Gastrocnemius medialis (tissue), 4 donors: ENCODE results near the gene ACSBG1. TPM values are rescaled to one million over a fixed set of nuclear protein-coding genes. Genes with fewer than 3 reads are reported as not detected.

Experiments
- ATAC-seq, 2 donors: fragments of 150-250 bp; one replicate each; pipeline ENCODE4 v1.9.1; 2016
- DNase-seq, 2 donors: peaks; one replicate each; pipeline ENCODE4 v3.0.0-alpha.2; 2019
- H3K27ac ChIP-seq, 4 donors: fragments of 200-600 bp; sonication (generic); 1 replicate in 1 of 4; 2 replicates in 3 of 4; pipeline ENCODE4 v1.5.1; 2016 to 2018; ENCODE audit warnings: mild to moderate bottlenecking in 2 of 4, moderate library complexity in 1 of 4
- H3K27me3 ChIP-seq, 3 donors: fragments of 200-600 bp; sonication (generic) in 2 of 3; 1 replicate in 1 of 3; 2 replicates in 2 of 3; pipeline versions ENCODE4 v1.5.1 to v1.6.0; 2016 to 2019; ENCODE audit warnings: mild to moderate bottlenecking in 1 of 3, moderate library complexity in 1 of 3
- H3K36me3 ChIP-seq, 2 donors: fragments of 200-600 bp; sonication (generic) in 1 of 2; one replicate each; pipeline ENCODE4 v1.5.1; 2017 to 2018
- H3K4me1 ChIP-seq, 2 donors: fragments of 200-600 bp; sonication (generic) in 1 of 2; one replicate each; pipeline ENCODE4 v1.5.1; 2016 to 2017; ENCODE audit warnings: mild to moderate bottlenecking in 2 of 2
- H3K4me3 ChIP-seq, 4 donors: fragments of 200-600 bp; sonication (generic) in 3 of 4; 1 replicate in 1 of 4; 2 replicates in 3 of 4; pipeline ENCODE4 v1.5.1; 2016 to 2019; ENCODE audit warnings: mild to moderate bottlenecking in 2 of 4
- H3K9me3 ChIP-seq, 3 donors: fragments of 200-600 bp; sonication (generic) in 2 of 3; 1 replicate in 1 of 3; 2 replicates in 2 of 3; pipeline ENCODE4 v1.5.1; 2016 to 2019
- CTCF ChIP-seq, 5 experiments: fragments of 450-650 bp in 3 of 5; fragments of 200-600 bp in 2 of 5; sonication (generic) in 2 of 5; IDR thresholded peaks in 4 of 5; conservative IDR thresholded peaks in 1 of 5; 1 replicate in 4 of 5; 2 replicates in 1 of 5; pipeline ENCODE4 v1.5.1; 2016 to 2019; ENCODE audit warnings: antibody characterized with exemption in 5 of 5, mild to moderate bottlenecking in 3 of 5, moderate library complexity in 3 of 5
- POLR2A ChIP-seq, 2 donors: fragments of 450-650 bp; IDR thresholded peaks; one replicate each; pipeline ENCODE4 v1.6.1; 2017; ENCODE audit warnings: antibody characterized with exemption in 2 of 2, mild to moderate bottlenecking in 2 of 2, moderate library complexity in 2 of 2
- in situ Hi-C, 4 donors: fragments of 200-750 bp; cut with MboI; loops; one replicate each; pipeline versions ENCODE4 v1.15.0 to v1.8.0; 2017; ENCODE audit warnings: low sequenced_read_pairs in 4 of 4
- intact Hi-C: fragments of 100-400 bp; cut with DNase I; formaldehyde crosslinking; loops from one replicate; pipeline ENCODE4 v1.15.1; 2023; ENCODE audit warnings: low total_unique reads
- total RNA-seq, 4 donors: library from RNA; depleted of rRNA; stranded (reverse); fragments of >200 nt; gene quantifications; one replicate each; pipeline versions ENCODE4 v1.1.0 to v1.2.3, GENCODE V29; 2016

Gene ACSBG1
- total RNA-seq, 4 donors from 2014 or later, result 1.9 TPM; not detected in 3

GRCh38 chr15:78131295-78132061, 102.9 kb downstream of the ACSBG1 start, which contains the start of gene CIB2:
Gene CIB2, minus strand, starts transcription at chr15:78131445. Its CDS starts 230 bp downstream, at chr15:78131215.
- intact Hi-C loops, result loop anchor here (1.0 to 5.0 kb wide), 4 partner anchors 18 to 110 kb away; partner anchors contain the start of gene IDH3A

GRCh38 chr15:78130466-78131294, 103.7 kb downstream of the ACSBG1 start:
- Histone ChIP-seq H3K4me1 (peaks cover 21 to 22% of the 10 kb centered on the region in 2 donors), H3K9me3 (no peaks in the 10 kb centered on the region), H3K36me3 (no peaks in the 10 kb centered on the region), H3K4me3 (peak overlapping the region; percentile 38 to 73 (median 62)), H3K27me3 (no peaks in the 10 kb centered on the region), H3K27ac (peak overlapping the region; percentile 17 to 78 (median 48))
- in situ Hi-C loops (loop anchor here in 2 of 4 donors (25.0 kb wide), 1 partner anchor 307 kb away; the partner anchor contains the start of gene IREB2 (in 2 of the 2)), intact Hi-C loops (loop anchor here (1.0 to 5.0 kb wide), 4 partner anchors 19 to 111 kb away; partner anchors contain the start of gene IDH3A)
- ATAC-seq, result peak in 1 of 2 donors; percentile 10
- no peak for DNase-seq
- TF ChIP-seq POLR2A (IDR thresholded peaks at IDR 0.05) (no peak), CTCF (IDR thresholded peaks at IDR 0.05 in 4 of 5, conservative IDR thresholded peaks at IDR 0.05 in 1 of 5) (no peak)

More at GRCh38 chr15:78131295-78132061, 102.9 kb downstream of the ACSBG1 start, which contains the start of gene CIB2:
- H3K27me3 ChIP-seq, result no peaks in the 10 kb centered on the region
- no peak for TF ChIP-seq POLR2A (IDR thresholded peaks at IDR 0.05)
- peak; percentile 60 to 95 (median 93) for TF ChIP-seq CTCF (IDR thresholded peaks at IDR 0.05 in 4 of 5, conservative IDR thresholded peaks at IDR 0.05 in 1 of 5)
- DNase-seq (peak; percentile 35 to 54), ATAC-seq (peak; percentile 71 to 72)
- peaks cover 21 to 22% of the 10 kb centered on the region in 2 donors for H3K4me1 ChIP-seq
- H3K4me3 ChIP-seq, result peak within 1 kb of the TSS; percentile 65 to 98 (median 70)
- H3K36me3 ChIP-seq, result no peaks in the 10 kb centered on the region
- H3K27ac ChIP-seq, result peak within 1 kb of the TSS; percentile 69 to 83 (median 75)
- no peaks in the 10 kb centered on the region for H3K9me3 ChIP-seq
- in situ Hi-C loops, result loop anchor here in 2 of 4 donors (25.0 kb wide), 1 partner anchor 306 kb away; the partner anchor contains the start of gene IREB2 (in 2 of the 2)

- in situ Hi-C loops, result loop anchor here in 2 of 4 donors (25.0 kb wide), 1 partner anchor 307 kb away; the partner anchor contains the start of gene IREB2 (in 2 of the 2)
- no peaks in the 10 kb centered on the region for H3K9me3 ChIP-seq
- TF ChIP-seq CTCF (IDR thresholded peaks at IDR 0.05 in 4 of 5, conservative IDR thresholded peaks at IDR 0.05 in 1 of 5), result no peak
- no peak for TF ChIP-seq POLR2A (IDR thresholded peaks at IDR 0.05)
- H3K36me3 ChIP-seq, result no peaks in the 10 kb centered on the region
- no peaks in the 10 kb centered on the region for H3K27me3 ChIP-seq
- H3K4me1 ChIP-seq, result peaks cover 21 to 22% of the 10 kb centered on the region in 2 donors
- intact Hi-C loops, result loop anchor here (2.0 to 5.0 kb wide), 2 partner anchors 47 to 65 kb away; no protein-coding TSS in a partner anchor
- H3K27ac ChIP-seq, result peak overlapping the region in 1 of 4 donors; percentile 58
- no peak overlapping the region for H3K4me3 ChIP-seq
- DNase-seq (no peak), ATAC-seq (no peak)
Measured at GRCh38 chr15:78129751-78130287, 104.5 kb downstream of the ACSBG1 start.
